Stomach (tissue), 4 donors: Measurements from ENCODE around the gene SNX15.

ENCODE experiments used
- POLR2A ChIP-seq, 4 donors: fragments of 450-650 bp; IDR thresholded peaks; one replicate each; pipeline ENCODE4 v1.6.1; 2016; ENCODE audit warnings: antibody characterized with exemption in 4 of 4, control low read depth in 2 of 4, mild to moderate bottlenecking in 1 of 4, moderate library complexity in 1 of 4
- POLR2AphosphoS5 ChIP-seq, 3 donors: sonication (generic); formaldehyde crosslinking; IDR thresholded peaks; one replicate each; pipeline ENCODE4 v1.6.1; 2016; ENCODE audit warnings: antibody characterized with exemption in 3 of 3
- TF ChIP-seq, protein P1 (sequence below), 7 experiments: fragments of 450-650 bp in 4 of 7; fragments of 200-600 bp in 3 of 7; sonication (generic) in 3 of 7; IDR thresholded peaks; one replicate each; pipeline ENCODE4 v1.5.1; 2016 to 2019; ENCODE audit warnings: antibody characterized with exemption in 7 of 7, control low read depth in 2 of 7, mild to moderate bottlenecking in 1 of 7

DNA sequence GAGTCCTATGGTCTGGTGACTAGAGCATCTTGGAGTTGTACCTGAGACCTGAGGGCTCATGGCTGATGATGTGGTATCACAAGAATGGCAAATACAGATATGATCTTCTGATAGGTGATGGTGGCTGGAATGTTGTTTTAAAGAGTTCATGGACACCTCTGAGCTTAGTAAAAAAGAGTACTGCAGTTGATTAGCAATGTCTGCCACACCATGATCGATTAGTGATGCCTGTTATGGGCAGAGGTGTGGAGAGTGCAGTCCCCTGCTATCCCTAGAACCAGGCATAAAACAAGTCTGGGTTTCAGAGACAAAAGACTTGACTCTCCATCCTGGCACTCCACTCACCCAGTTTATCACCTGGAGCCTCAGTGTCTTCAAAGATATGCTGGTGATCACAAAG is 29.1 kb upstream of the SNX15 start:
- TF ChIP-seq, protein P1, sequence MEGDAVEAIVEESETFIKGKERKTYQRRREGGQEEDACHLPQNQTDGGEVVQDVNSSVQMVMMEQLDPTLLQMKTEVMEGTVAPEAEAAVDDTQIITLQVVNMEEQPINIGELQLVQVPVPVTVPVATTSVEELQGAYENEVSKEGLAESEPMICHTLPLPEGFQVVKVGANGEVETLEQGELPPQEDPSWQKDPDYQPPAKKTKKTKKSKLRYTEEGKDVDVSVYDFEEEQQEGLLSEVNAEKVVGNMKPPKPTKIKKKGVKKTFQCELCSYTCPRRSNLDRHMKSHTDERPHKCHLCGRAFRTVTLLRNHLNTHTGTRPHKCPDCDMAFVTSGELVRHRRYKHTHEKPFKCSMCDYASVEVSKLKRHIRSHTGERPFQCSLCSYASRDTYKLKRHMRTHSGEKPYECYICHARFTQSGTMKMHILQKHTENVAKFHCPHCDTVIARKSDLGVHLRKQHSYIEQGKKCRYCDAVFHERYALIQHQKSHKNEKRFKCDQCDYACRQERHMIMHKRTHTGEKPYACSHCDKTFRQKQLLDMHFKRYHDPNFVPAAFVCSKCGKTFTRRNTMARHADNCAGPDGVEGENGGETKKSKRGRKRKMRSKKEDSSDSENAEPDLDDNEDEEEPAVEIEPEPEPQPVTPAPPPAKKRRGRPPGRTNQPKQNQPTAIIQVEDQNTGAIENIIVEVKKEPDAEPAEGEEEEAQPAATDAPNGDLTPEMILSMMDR (IDR thresholded peaks at IDR 0.05): no peak
- TF ChIP-seq POLR2A (IDR thresholded peaks at IDR 0.05) (no peak), POLR2AphosphoS5 (IDR thresholded peaks at IDR 0.05) (no peak)
